HG02970 (cell line): ENCODE measurements around the gene ABCG4.

Experiments
- ATAC-seq: cut with Tn5 transposase; IDR thresholded peaks from one replicate; pipeline ENCODE4 v1.9.1; 2021; ENCODE audit warnings: mild to moderate bottlenecking, moderate library complexity, moderate number of reproducible peaks; ENCODE audit not compliant: unreplicated experiment, low FRiP score

The ABCG4 gene

DNA sequence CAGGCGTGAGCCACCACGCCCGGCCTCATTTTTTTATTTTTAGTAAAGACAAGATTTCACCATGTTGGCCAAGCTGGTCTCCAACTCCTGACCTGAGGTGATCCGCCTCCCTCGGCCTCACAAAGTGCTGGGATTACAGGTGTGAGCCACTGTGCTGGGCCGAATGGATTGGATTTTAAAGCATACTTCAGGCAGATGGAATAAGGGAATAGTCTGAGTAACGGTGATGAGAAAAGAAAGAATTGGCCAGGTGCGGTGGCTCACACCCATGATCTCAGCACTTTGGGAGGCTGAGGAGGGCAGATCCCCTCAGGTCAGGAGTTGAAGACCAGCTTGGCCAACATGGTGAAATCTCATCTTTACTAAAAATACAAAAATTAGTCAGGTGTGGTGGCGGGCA lies 55.2 kb downstream of the ABCG4 start:
- no peak for ATAC-seq

DNA sequence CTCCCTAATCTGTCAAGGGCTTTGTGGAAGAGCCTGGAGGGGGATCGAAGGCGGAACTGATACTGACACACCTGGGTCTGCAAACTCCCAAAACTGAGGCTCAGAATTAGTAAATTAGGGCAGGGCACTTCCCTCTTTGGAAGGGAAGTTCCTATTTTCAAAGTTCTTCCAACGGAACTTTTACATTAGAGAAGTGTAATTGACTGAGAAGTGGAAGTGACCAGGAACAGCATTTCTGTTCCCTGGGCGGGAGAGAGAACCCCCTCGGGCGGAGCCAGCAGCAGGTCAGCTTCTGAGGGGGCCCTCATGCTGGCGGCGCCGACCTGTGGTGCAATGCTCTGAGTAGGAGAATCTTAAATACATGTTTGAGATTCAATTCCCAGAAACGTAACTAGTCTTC lies 56.2 kb downstream of the ABCG4 start:
- no peak for ATAC-seq

DNA sequence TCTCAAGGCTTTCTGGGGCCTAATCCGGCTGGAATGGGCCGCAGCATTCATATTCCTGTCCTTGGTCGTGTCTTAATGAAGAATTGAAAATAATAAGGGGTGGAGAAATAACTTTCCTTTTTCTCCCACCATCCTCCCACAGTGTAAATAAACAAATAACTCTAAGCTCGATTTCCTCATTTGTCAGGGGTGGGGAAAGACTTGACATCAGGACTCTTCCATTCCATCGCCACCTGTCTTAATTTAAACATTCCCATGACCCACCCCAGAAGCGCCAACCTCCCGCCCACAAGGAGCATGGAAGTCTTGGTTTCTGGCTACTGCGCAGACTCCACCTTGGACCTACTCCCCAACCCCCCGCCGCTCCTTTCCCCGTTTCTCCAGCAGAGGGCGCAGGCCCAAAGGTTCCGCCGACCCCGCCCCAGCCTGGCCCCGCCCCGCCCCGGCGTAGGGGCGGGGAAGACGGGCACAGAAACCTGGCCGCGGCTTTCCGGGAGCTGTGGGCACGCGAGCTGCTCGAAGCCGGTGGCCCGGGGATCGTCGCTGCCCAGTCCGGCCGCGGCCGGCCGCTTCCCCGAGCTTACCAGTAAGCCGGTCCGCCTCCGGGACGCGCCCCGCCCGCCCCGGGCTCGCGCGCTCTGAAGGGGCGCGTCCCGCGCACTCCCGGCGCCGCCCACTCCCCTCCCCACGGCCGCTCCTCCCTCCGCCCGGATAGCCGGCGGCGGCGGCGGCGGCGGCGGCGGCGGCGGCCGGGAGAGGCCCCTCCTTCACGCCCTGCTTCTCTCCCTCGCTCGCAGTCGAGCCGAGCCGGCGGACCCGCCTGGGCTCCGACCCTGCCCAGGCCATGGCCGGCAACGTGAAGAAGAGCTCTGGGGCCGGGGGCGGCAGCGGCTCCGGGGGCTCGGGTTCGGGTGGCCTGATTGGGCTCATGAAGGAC lies 57.0 kb downstream of the ABCG4 start, which contains the start of gene CBL:
CBL (plus strand) TSS at position 766 of the 937 bp plus-strand sequence; CDS start at position 845, 79 bp downstream.
- peak; percentile 87 for ATAC-seq

DNA sequence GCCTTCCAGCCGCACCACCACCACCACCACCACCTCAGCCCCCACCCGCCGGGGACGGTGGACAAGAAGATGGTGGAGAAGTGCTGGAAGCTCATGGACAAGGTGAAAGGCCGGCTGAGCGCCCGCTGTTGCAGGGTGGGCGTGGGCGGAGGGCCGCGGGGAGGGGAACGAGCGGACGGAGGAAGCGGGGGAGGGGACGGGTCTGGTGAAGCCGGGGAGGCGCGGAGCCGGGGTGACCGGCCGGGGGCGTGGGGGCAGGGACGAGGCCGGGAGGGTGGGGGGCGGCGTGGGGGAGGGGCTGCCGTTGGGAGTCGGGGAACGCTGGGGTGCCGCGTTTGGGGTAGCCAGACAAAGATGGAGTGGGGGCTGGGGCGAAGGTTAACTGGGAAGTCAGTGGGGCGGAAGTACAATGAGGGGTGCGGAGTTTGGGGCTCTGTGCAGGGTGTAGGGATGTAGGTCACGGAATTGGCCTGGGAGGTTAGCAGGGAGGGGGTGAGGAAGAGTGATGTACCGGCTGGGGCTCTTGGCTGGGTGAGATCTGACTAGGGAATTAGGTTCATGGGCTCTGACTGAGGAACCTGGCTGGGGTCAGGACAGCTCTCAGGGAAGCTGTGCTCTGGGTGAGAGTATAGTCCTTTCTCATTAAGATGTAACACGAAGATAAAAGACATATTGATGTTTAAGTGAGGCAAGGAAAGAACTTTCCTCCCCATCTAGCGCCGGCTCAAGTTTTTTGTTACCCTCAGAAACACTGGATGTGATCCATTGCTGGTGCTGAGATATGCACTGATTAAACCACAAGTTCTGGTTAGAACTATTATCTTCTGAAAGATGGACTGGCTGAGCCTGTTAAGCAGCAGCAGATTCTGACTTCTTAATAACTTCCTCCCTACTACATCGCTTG lies 57.9 kb downstream of the ABCG4 start:
- ATAC-seq = peak; percentile 12

DNA sequence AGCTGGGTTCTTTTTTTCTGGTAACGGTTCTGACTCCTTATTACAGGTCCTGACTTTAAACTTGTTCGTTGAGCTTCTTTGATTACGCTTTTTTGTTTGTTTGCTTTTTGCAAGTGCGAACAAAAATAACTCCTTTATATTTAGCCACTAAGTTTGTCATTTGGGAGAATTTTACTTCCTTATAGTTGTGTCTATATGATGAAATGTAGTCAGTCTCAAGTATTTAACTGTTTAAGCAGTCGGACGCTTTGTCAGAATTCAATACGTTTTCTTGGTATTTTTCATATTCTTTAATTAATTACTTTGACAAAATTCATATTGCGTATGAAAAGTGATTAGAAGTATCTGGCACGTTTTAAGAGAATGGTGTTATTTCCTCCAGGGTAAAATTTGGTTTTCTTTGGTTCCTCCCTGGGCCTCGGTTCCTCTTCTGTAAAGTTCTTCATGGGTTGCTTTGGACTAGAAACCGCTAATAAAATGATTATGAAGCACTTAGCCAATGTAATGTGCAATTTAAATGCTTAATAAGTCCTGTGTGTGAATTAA lies 58.6 kb downstream of the ABCG4 start:
- no peak for ATAC-seq

DNA sequence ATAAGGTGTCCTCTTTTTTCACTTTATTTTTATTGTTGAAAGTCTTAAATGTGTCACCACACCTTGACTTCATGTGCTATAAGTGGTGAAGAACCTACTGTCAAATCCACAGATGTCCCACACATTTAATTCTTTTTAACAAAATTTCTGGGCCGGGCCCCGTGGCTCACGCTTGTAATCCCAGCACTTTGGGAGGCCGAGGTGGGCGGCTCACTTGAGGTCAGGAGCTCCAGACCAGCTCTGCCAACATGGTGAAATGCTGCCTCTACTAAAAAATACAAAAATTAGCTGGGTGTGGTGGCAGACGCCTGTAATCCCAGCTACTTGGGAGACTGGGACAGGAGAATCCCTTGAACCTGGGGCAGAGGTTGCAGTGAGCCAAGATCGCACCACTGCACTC lies 60.3 kb downstream of the ABCG4 start:
- ATAC-seq = no peak

DNA sequence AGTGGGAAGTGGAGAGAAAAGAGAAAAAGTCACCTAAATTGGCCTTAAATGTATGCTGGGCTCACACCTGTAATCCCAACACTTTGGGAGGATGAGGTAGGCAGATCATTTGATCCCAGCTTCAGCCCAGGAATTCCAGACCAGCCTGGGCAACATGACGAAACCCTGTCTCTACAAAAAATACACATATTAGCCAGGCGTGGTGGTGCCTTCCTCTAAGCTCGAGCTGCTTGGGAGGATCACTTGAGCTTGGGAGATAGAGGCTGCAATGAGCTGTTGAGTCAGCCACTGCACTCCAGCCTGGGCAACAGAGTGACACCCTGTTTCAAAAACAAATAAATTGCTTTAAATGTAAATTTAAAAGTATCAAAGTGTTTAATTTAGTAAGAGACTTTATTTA lies 61.2 kb downstream of the ABCG4 start:
- ATAC-seq = no peak
